ENCODE measurements around the gene RMND5B. TPM values are rescaled to one million over a fixed set of nuclear protein-coding genes. Genes with fewer than 3 reads are reported as not detected.

The RMND5B gene
- total and polyA plus RNA-seq, 8 donors: 25.3 to 72.9 (median 33.8) TPM

- 83 to 94% (median 87%) methylated on average over 14 to 15 of the region's 15 CpGs for WGBS, 5 donors
- H3K4me1 ChIP-seq: peaks cover under 1 to 24% (median 17%) of the 10 kb centered on the region in 4 donors
- DNase-seq: no peak
- H3K27me3 ChIP-seq: no peaks in the 10 kb centered on the region
- H3K27ac ChIP-seq: no peak overlapping the region
- no peak overlapping the region for H3K4me3 ChIP-seq
- TF ChIP-seq POLR2AphosphoS5 (IDR thresholded peaks at IDR 0.05) (no peak), POLR2A (IDR thresholded peaks at IDR 0.05) (no peak), CTCF (IDR thresholded peaks at IDR 0.05) (no peak), EP300 (IDR thresholded peaks at IDR 0.05) (no peak)
- peaks cover 78 to 91% (median 90%) of the 10 kb centered on the region in 4 donors for H3K36me3 ChIP-seq
- H3K9me3 ChIP-seq: no peaks in the 10 kb centered on the region
- intact Hi-C loops (cut with DNase I; ENCODE audit: low total_unique reads): no loop called here
Measured at GRCh38 chr5:178147406-178147805, 16.6 kb downstream of the RMND5B start.

GRCh38 chr5:178149199-178149932, 18.6 kb downstream of the RMND5B start:
- no peak for DNase-seq
- Histone ChIP-seq H3K27me3 (no peaks in the 10 kb centered on the region), H3K4me1 (peaks cover 10 to 28% (median 28%) of the 10 kb centered on the region in 4 donors), H3K27ac (no peak overlapping the region), H3K36me3 (peaks cover 60 to 72% (median 71%) of the 10 kb centered on the region in 4 donors), H3K9me3 (no peaks in the 10 kb centered on the region), H3K4me3 (no peak overlapping the region)
- WGBS, 5 donors: 63 to 79% (median 76%) methylated on average over 9 to 11 of the region's 11 CpGs
- TF ChIP-seq POLR2A (IDR thresholded peaks at IDR 0.05) (no peak), EP300 (IDR thresholded peaks at IDR 0.05) (no peak), CTCF (IDR thresholded peaks at IDR 0.05) (no peak), POLR2AphosphoS5 (IDR thresholded peaks at IDR 0.05) (no peak)
- intact Hi-C loops (cut with DNase I; ENCODE audit: low total_unique reads): no loop called here

- no peak for DNase-seq
- intact Hi-C loops (cut with DNase I; ENCODE audit: low total_unique reads): no loop called here
- Histone ChIP-seq H3K27ac (peak overlapping the region in 2 of 5 donors; percentile 32 to 53), H3K4me1 (peaks cover 10 to 32% (median 31%) of the 10 kb centered on the region in 4 donors), H3K27me3 (no peaks in the 10 kb centered on the region), H3K4me3 (no peak overlapping the region), H3K9me3 (no peaks in the 10 kb centered on the region), H3K36me3 (peaks cover 47 to 54% (median 53%) of the 10 kb centered on the region in 4 donors)
- 61 to 73% (median 67%) methylated on average over 11 of the region's 11 CpGs for WGBS, 5 donors
- TF ChIP-seq CTCF (IDR thresholded peaks at IDR 0.05): no peak
- TF ChIP-seq EP300 (IDR thresholded peaks at IDR 0.05): no peak
- no peak for TF ChIP-seq POLR2A (IDR thresholded peaks at IDR 0.05)
- TF ChIP-seq POLR2AphosphoS5 (IDR thresholded peaks at IDR 0.05): no peak
Measured at GRCh38 chr5:178150977-178151734, 20.3 kb downstream of the RMND5B start.

Data from stomach (tissue), 9 donors.